ENCODE data around the gene MINDY2. TPM values are rescaled to one million over a fixed set of nuclear protein-coding genes. Genes with fewer than 3 reads are reported as not detected.

The MINDY2 gene
- total RNA-seq, 1 donor from 2014 or later: 14.2 TPM

- H3K9me3 Mint-ChIP-seq (ENCODE audit: unreplicated experiment): no peaks in the 10 kb centered on the region
- no peak for DNase-seq (ENCODE audit: low spot score)
- no peak overlapping the region for H3K27ac Mint-ChIP-seq (ENCODE audit: unreplicated experiment)
- TF ChIP-seq, protein P1, sequence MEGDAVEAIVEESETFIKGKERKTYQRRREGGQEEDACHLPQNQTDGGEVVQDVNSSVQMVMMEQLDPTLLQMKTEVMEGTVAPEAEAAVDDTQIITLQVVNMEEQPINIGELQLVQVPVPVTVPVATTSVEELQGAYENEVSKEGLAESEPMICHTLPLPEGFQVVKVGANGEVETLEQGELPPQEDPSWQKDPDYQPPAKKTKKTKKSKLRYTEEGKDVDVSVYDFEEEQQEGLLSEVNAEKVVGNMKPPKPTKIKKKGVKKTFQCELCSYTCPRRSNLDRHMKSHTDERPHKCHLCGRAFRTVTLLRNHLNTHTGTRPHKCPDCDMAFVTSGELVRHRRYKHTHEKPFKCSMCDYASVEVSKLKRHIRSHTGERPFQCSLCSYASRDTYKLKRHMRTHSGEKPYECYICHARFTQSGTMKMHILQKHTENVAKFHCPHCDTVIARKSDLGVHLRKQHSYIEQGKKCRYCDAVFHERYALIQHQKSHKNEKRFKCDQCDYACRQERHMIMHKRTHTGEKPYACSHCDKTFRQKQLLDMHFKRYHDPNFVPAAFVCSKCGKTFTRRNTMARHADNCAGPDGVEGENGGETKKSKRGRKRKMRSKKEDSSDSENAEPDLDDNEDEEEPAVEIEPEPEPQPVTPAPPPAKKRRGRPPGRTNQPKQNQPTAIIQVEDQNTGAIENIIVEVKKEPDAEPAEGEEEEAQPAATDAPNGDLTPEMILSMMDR (IDR thresholded peaks at IDR 0.05; ENCODE audit: unreplicated experiment): no peak
- H3K4me1 Mint-ChIP-seq (ENCODE audit: unreplicated experiment): no peaks in the 10 kb centered on the region
- H3K27me3 Mint-ChIP-seq (ENCODE audit: unreplicated experiment): peaks cover 2% of the 10 kb centered on the region
- H3K36me3 Mint-ChIP-seq (ENCODE audit: low read depth, unreplicated experiment): no peaks in the 10 kb centered on the region
- no peak overlapping the region for H3K4me3 Mint-ChIP-seq (ENCODE audit: unreplicated experiment)
These were observed 14.3 kb downstream of the MINDY2 start for GRCh38 chr15:58785355-58785754.

GRCh38 chr15:58788056-58788710, 17.1 kb downstream of the MINDY2 start:
- TF ChIP-seq, protein P1 (IDR thresholded peaks at IDR 0.05; ENCODE audit: unreplicated experiment): no peak
- no peaks in the 10 kb centered on the region for H3K4me1 Mint-ChIP-seq (ENCODE audit: unreplicated experiment)
- no peak for DNase-seq (ENCODE audit: low spot score)
- no peak overlapping the region for H3K4me3 Mint-ChIP-seq (ENCODE audit: unreplicated experiment)
- H3K27ac Mint-ChIP-seq (ENCODE audit: unreplicated experiment): no peak overlapping the region
- no peaks in the 10 kb centered on the region for H3K9me3 Mint-ChIP-seq (ENCODE audit: unreplicated experiment)
- H3K27me3 Mint-ChIP-seq (ENCODE audit: unreplicated experiment): peaks cover 4% of the 10 kb centered on the region
- no peaks in the 10 kb centered on the region for H3K36me3 Mint-ChIP-seq (ENCODE audit: low read depth, unreplicated experiment)

GRCh38 chr15:58793862-58794261, 22.8 kb downstream of the MINDY2 start:
- DNase-seq (ENCODE audit: low spot score): no peak
- TF ChIP-seq, protein P1 (IDR thresholded peaks at IDR 0.05; ENCODE audit: unreplicated experiment): no peak
- Mint-ChIP-seq H3K9me3 (ENCODE audit: unreplicated experiment) (no peaks in the 10 kb centered on the region), H3K27me3 (ENCODE audit: unreplicated experiment) (peaks cover 10% of the 10 kb centered on the region), H3K36me3 (ENCODE audit: low read depth, unreplicated experiment) (no peaks in the 10 kb centered on the region), H3K27ac (ENCODE audit: unreplicated experiment) (no peak overlapping the region), H3K4me1 (ENCODE audit: unreplicated experiment) (peaks cover 3% of the 10 kb centered on the region), H3K4me3 (ENCODE audit: unreplicated experiment) (no peak overlapping the region)

DNA sequence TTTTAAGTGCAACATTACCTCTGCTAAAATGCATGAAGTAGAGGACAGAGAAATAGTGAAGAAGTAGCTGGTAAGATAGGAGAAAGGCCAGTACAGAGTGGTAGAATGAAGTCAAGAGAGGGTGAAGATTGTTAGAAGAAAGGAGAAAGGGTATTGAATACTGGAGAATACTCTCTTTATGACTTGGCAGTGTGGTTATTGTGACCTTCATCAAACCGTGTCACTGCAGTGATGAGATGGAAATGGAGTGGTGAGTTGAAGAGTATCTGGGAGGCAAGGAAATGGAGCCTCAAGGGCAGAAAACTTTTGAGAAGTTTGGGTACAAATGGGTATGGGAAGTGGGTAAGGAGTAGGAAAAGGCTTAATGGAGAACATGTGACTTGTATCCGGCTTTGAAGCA, 24.7 kb downstream of the MINDY2 start:
- TF ChIP-seq, protein P1 (IDR thresholded peaks at IDR 0.05; ENCODE audit: unreplicated experiment): no peak
- H3K9me3 Mint-ChIP-seq (ENCODE audit: unreplicated experiment): no peaks in the 10 kb centered on the region
- H3K27ac Mint-ChIP-seq (ENCODE audit: unreplicated experiment): no peak overlapping the region
- no peak overlapping the region for H3K4me3 Mint-ChIP-seq (ENCODE audit: unreplicated experiment)
- DNase-seq (ENCODE audit: low spot score): no peak
- peaks cover 7% of the 10 kb centered on the region for H3K27me3 Mint-ChIP-seq (ENCODE audit: unreplicated experiment)
- H3K4me1 Mint-ChIP-seq (ENCODE audit: unreplicated experiment): peaks cover 5% of the 10 kb centered on the region
- no peaks in the 10 kb centered on the region for H3K36me3 Mint-ChIP-seq (ENCODE audit: low read depth, unreplicated experiment)

- no peak overlapping the region for H3K4me3 Mint-ChIP-seq (ENCODE audit: unreplicated experiment)
- peaks cover 6% of the 10 kb centered on the region for H3K27me3 Mint-ChIP-seq (ENCODE audit: unreplicated experiment)
- H3K27ac Mint-ChIP-seq (ENCODE audit: unreplicated experiment): no peak overlapping the region
- no peaks in the 10 kb centered on the region for H3K36me3 Mint-ChIP-seq (ENCODE audit: low read depth, unreplicated experiment)
- no peaks in the 10 kb centered on the region for H3K9me3 Mint-ChIP-seq (ENCODE audit: unreplicated experiment)
- DNase-seq (ENCODE audit: low spot score): no peak
- TF ChIP-seq, protein P1 (IDR thresholded peaks at IDR 0.05; ENCODE audit: unreplicated experiment): no peak
- peaks cover 5% of the 10 kb centered on the region for H3K4me1 Mint-ChIP-seq (ENCODE audit: unreplicated experiment)
These were observed 26.4 kb downstream of the MINDY2 start for GRCh38 chr15:58797505-58797904.
